A549 (cell line): ENCODE results near the gene LRRC8E. TPM values are rescaled to one million over a fixed set of nuclear protein-coding genes. Genes with fewer than 3 reads are reported as not detected.
"Not testable (repeated sequence)": the region's sequence is repeated elsewhere in the genome, so short reads cannot be mapped to it uniquely, and the experiment has no call there.

Experiments used
- ATAC-seq, 2 experiments: fragments of 200-7000 bp in 1 of 2; fragments of >200 bp in 1 of 2; cut with Nextera tagmentation in 1 of 2; cut with Tn5 transposase in 1 of 2; 3 replicates each; pipeline versions ENCODE4 v1.8.0 to v1.9.1; 2018 to 2020; ENCODE audit warnings: mild to moderate bottlenecking in 1 of 2, moderate library complexity in 1 of 2
- CTCF ChIA-PET: fragments of 300-600 bp; sonication (Branson Sonifier 250); formaldehyde crosslinking; extraction: SDS; loops from one replicate; lab custom pipeline; 2021; ENCODE audit warnings: antibody characterized with exemption, inconsistent platforms; lab: Yijun Ruan, JAX
- POLR2A ChIA-PET: fragments of 350-600 bp; formaldehyde crosslinking; extraction: SDS; loops from one replicate; lab custom pipeline; 2021; ENCODE audit warnings: antibody characterized with exemption, inconsistent platforms; lab: Yijun Ruan, JAX
- DNase-seq, 2 experiments: peaks; one replicate each; pipeline versions ENCODE4 v3.0.0 to v3.0.0-alpha.2; 2011 to 2016; ENCODE audit warnings: low read depth in 1 of 2, low spot score in 1 of 2
- FAIRE-seq: peaks from 2 replicates; lab custom pipeline; 2011; peaks lifted over from hg19 to GRCh38; lab: Jason Lieb, UNC
- H3K27ac ChIP-seq, 2 experiments: fragments of >200 bp; sonication (Bioruptor Twin); formaldehyde crosslinking; 3 replicates each; pipeline ENCODE4 v1.5.1; 2016 to 2017
- H3K4me1 ChIP-seq: fragments of >200 bp; sonication (Bioruptor Twin); formaldehyde crosslinking; 3 replicates; pipeline ENCODE4 v1.6.1; 2016
- H3K4me2 ChIP-seq: fragments of >200 bp; sonication (Bioruptor Twin); formaldehyde crosslinking; 3 replicates; pipeline ENCODE4 v1.6.1; 2016
- H3K4me3 ChIP-seq: fragments of >200 bp; sonication (Bioruptor Twin); formaldehyde crosslinking; 3 replicates; pipeline ENCODE4 v1.5.1; 2016
- H3K9me3 ChIP-seq: fragments of >200 bp; sonication (Bioruptor Twin); formaldehyde crosslinking; 3 replicates; pipeline ENCODE4 v1.6.1; 2016
- CEBPB ChIP-seq, 2 experiments: fragments of >200 bp in 1 of 2; sonication (Bioruptor Twin) in 1 of 2; formaldehyde crosslinking in 1 of 2; IDR thresholded peaks; 2 replicates each; pipeline ENCODE4 v1.6.1; 2012 to 2016
- CHD2 ChIP-seq: fragments of 150-350 bp; IDR thresholded peaks from 2 replicates; pipeline ENCODE4 v1.6.1; 2014; ENCODE audit warnings: low read length; ENCODE audit not compliant: partially characterized antibody
- EP300 ChIP-seq, 2 experiments: fragments of >200 bp; sonication (Bioruptor Twin); formaldehyde crosslinking; IDR thresholded peaks; 2 replicates in 1 of 2; 3 replicates in 1 of 2; pipeline ENCODE4 v1.6.1; 2016 to 2017
- FOSL2 ChIP-seq, 2 experiments: fragments of 450-650 bp in 1 of 2; fragments of >200 bp in 1 of 2; sonication (Bioruptor Twin) in 1 of 2; formaldehyde crosslinking; IDR thresholded peaks; 2 replicates each; pipeline versions ENCODE4 v1.5.0 to v1.6.1; 2016 to 2020; ENCODE audit warnings: mild to moderate bottlenecking in 1 of 2, moderate library complexity in 1 of 2
- HMGXB4 ChIP-seq: fragments of 250-450 bp; sonication (Bioruptor Pico); IDR thresholded peaks from 2 replicates; pipeline ENCODE4 v1.5.0; 2021; ENCODE audit warnings: mild to moderate bottlenecking, moderate library complexity, borderline replicate concordance
- KDM5A ChIP-seq: fragments of 200-600 bp; sonication (generic); IDR thresholded peaks from 2 replicates; pipeline ENCODE4 v1.6.1; 2016; ENCODE audit warnings: antibody characterized with exemption, mild to moderate bottlenecking
- MAFK ChIP-seq: fragments of 450-650 bp; IDR thresholded peaks from 2 replicates; pipeline ENCODE4 v1.6.1; 2014; ENCODE audit not compliant: partially characterized antibody
- MAZ ChIP-seq: fragments of 150-350 bp; IDR thresholded peaks from 2 replicates; pipeline ENCODE4 v1.6.1; 2014; ENCODE audit warnings: antibody characterized with exemption, low read depth, low read length, borderline replicate concordance
- NR3C1 ChIP-seq: fragments of >200 bp; sonication (Bioruptor Twin); formaldehyde crosslinking; IDR thresholded peaks from 3 replicates; pipeline ENCODE4 v1.6.1; 2017
- POLR2A ChIP-seq: IDR thresholded peaks from 2 replicates; pipeline ENCODE4 v1.6.1; 2012; ENCODE audit warnings: mild to moderate bottlenecking, low read length
- POLR2AphosphoS2 ChIP-seq: conservative IDR thresholded peaks from 2 replicates; pipeline ENCODE4 v1.6.1; 2012; ENCODE audit warnings: low read length, improper control_type of control experiment, inconsistent platforms
- RAD21 ChIP-seq, 2 experiments: fragments of >200 bp in 1 of 2; sonication (Bioruptor Twin) in 1 of 2; formaldehyde crosslinking in 1 of 2; IDR thresholded peaks in 1 of 2; conservative IDR thresholded peaks in 1 of 2; 2 replicates in 1 of 2; 3 replicates in 1 of 2; pipeline ENCODE4 v1.6.1; 2012 to 2018; ENCODE audit warnings: inconsistent platforms in 1 of 2
- REST ChIP-seq: fragments of 200-600 bp; sonication (generic); IDR thresholded peaks from 2 replicates; pipeline ENCODE4 v1.6.1; 2016; ENCODE audit warnings: antibody characterized with exemption, mild to moderate bottlenecking, moderate library complexity
- SREBF2 ChIP-seq: fragments of 450-650 bp; IDR thresholded peaks from 2 replicates; pipeline ENCODE4 v1.6.1; 2014; ENCODE audit warnings: mild to moderate bottlenecking, moderate library complexity
- TFCP2L1 ChIP-seq: fragments of 250-450 bp; sonication (Bioruptor Pico); IDR thresholded peaks from 2 replicates; pipeline ENCODE4 v1.5.0; 2021; ENCODE audit warnings: mild to moderate bottlenecking
- WGBS: methylation state at CpG from one replicate; pipeline ENCODE4 v1.1.6; 2017; ENCODE audit errors: missing lambda C conversion rate; 5-methylcytosine and 5-hydroxymethylcytosine counted together
- polyA plus RNA-seq, 4 experiments: library from polyadenylated mRNA; depleted of rRNA in 3 of 4; stranded (reverse); fragments of >200 nt; fragmentation: RNase III in 1 of 4; extraction: RNeasy Plus Mini Kit Qiagen cat#74134 plus additional on column Dnase treatment in 1 of 4; gene quantifications; 2 replicates in 3 of 4; 3 replicates in 1 of 4; pipeline ENCODE4 v1.2.3, GENCODE V29; 2011 to 2017
- TF ChIP-seq, protein P1 (sequence below): IDR thresholded peaks from 2 replicates; pipeline ENCODE4 v1.6.1; 2012; ENCODE audit warnings: low read depth, borderline replicate concordance

LRRC8E gene
- polyA plus RNA-seq, 2 of the 4 experiments (the other 2 are of a cell fraction) = 4.0 to 4.4 TPM

DNA sequence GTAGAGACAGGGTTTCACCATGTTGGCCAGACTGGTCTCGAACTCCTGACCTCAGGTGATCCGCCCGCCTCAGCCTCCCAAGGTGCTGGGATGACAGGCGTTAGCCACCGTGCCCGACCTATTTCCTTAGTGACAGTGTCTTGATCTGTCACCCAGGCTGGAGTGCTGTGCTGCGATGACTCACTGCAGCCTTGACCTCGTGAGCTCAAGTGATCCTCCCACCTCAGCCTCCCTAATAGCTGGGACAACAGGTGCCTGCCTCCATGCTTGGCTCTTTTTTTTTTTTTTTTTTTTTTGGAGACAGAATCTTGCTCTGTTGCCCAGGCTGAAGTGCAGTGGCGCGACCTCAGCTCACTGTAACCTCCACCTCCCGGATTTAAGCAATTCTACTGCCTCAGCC lies 41.7 kb downstream of the LRRC8E start:
- H3K4me1 ChIP-seq = peaks cover 22% of the 10 kb centered on the region
- H3K9me3 ChIP-seq; H3K27ac ChIP-seq; H3K4me2 ChIP-seq; ATAC-seq; FAIRE-seq; DNase-seq; H3K4me3 ChIP-seq; TF ChIP-seq FOSL2 (IDR thresholded peaks at IDR 0.05): not testable (repeated sequence)
- ChIA-PET POLR2A (interaction anchor here (3.2 kb wide), 1 partner anchor 14 kb away, joined by 20 read pairs; the partner anchor contains the start of gene TIMM44), CTCF (interaction anchor here (1.2 to 5.7 kb wide), 4 partner anchors 9 to 72 kb away, joined by 8 to 56 read pairs (median 10); partner anchors contain the start of gene TIMM44)
- TF ChIP-seq FOSL2 (CRISPR knock-in tag; IDR thresholded peaks at IDR 0.05) = 0 out of 2 replicates have a peak, but pooled peaks have one; percentile 5
- 80% methylated on average over 9 of the region's 11 CpGs for WGBS

DNA sequence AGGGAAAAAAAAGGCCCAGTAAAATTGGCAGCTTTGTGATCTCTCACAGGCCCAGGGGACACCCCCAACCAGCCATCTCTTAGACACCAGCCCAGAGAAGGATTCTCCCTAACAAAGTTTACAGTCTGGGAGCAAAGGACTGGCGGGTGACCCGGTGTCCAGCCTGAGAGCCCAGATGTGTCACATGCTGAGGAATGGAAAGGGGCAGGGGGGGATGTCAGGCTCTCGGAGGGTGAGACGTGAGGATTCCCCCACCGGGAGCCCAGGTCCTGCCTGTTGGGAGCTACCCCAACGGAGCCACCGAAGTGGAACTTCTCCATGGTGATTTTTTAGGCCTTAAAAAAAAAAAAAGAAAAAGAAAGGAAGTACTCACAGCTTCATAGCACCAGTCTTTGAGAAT lies 42.5 kb downstream of the LRRC8E start:
- no peak for FAIRE-seq
- H3K4me2 ChIP-seq = no peak overlapping the region
- H3K9me3 ChIP-seq = no peaks in the 10 kb centered on the region
- ATAC-seq = no peak
- H3K4me1 ChIP-seq = peaks cover 22% of the 10 kb centered on the region
- WGBS = 89% methylated on average over 7 of the region's 7 CpGs
- ChIA-PET CTCF (interaction anchor here (3.0 to 5.7 kb wide), 2 partner anchors 12 to 13 kb away, joined by 11 to 56 read pairs; partner anchors contain the start of gene TIMM44), POLR2A (interaction anchor here (3.2 kb wide), 1 partner anchor 13 kb away, joined by 20 read pairs; the partner anchor contains the start of gene TIMM44)
- DNase-seq = no peak
- H3K4me3 ChIP-seq = no peak overlapping the region
- no peak overlapping the region for H3K27ac ChIP-seq
- TF ChIP-seq EP300 (IDR thresholded peaks at IDR 0.05) (no peak), HMGXB4 (CRISPR knock-in tag) (no peak), NR3C1 (no peak), POLR2A (no peak), MAZ (no peak), MAFK (no peak), KDM5A (no peak), CHD2 (no peak), CEBPB (IDR thresholded peaks at IDR 0.05) (no peak), TFCP2L1 (CRISPR knock-in tag) (no peak), SREBF2 (no peak), REST (no peak), RAD21 (conservative IDR thresholded peaks at IDR 0.05 in 1 of 2, IDR thresholded peaks at IDR 0.05 in 1 of 2) (no peak), POLR2AphosphoS2 (no peak)
- TF ChIP-seq, protein P1, sequence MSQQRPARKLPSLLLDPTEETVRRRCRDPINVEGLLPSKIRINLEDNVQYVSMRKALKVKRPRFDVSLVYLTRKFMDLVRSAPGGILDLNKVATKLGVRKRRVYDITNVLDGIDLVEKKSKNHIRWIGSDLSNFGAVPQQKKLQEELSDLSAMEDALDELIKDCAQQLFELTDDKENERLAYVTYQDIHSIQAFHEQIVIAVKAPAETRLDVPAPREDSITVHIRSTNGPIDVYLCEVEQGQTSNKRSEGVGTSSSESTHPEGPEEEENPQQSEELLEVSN = no peak
